T-helper 17 cell (primary cell): ENCODE measurements around the gene ROBO3. TPM values are rescaled to one million over a fixed set of nuclear protein-coding genes. Genes with fewer than 3 reads are reported as not detected.

Experiments used
- ATAC-seq: fragments of 150-1000 bp; cut with Tn5 transposase; 2 replicates; pipeline ENCODE4 v1.10.0; 2021; ENCODE audit warnings: mild to moderate bottlenecking, moderate library complexity
- DNase-seq, 3 donors: peaks; one replicate each; pipeline versions ENCODE4 v3.0.0 to v3.0.0-alpha.2; 2020 to 2021
- H3K9me3 ChIP-seq: one replicate; pipeline ENCODE4 v1.7.0; 2013; ENCODE audit warnings: low read length, mild to moderate bottlenecking; ENCODE audit not compliant: control insufficient read depth, poor library complexity, severe bottlenecking
- H3K27ac Mint-ChIP-seq: one replicate; pipeline ENCODE4 v1.8.0; 2022; ENCODE audit warnings: mild to moderate bottlenecking, moderate library complexity, mixed read lengths
- H3K27me3 Mint-ChIP-seq: one replicate; pipeline ENCODE4 v1.8.0; 2022; ENCODE audit warnings: mixed read lengths
- H3K36me3 Mint-ChIP-seq: one replicate; pipeline ENCODE4 v1.8.0; 2022; ENCODE audit warnings: low read depth, mixed read lengths
- H3K4me1 Mint-ChIP-seq: one replicate; pipeline ENCODE4 v1.8.0; 2022; ENCODE audit warnings: mild to moderate bottlenecking, mixed read lengths
- H3K4me3 Mint-ChIP-seq: one replicate; pipeline ENCODE4 v1.8.0; 2022; ENCODE audit warnings: mild to moderate bottlenecking, moderate library complexity, mixed read lengths
- total RNA-seq, 4 donors: library from RNA in 2 of 4; stranded (reverse) in 2 of 4; gene quantifications; one replicate each; pipeline ENCODE4 v1.2.3 and lab custom pipeline; 2022 to 2026

ROBO3 gene
- total RNA-seq, 2 donors from 2014 or later: 17.5 to 18.0 TPM

GRCh38 chr11:124915541-124916369 lies 50.5 kb downstream of the ROBO3 start:
- Mint-ChIP-seq H3K27ac (no peak overlapping the region), H3K4me1 (peaks cover 2% of the 10 kb centered on the region), H3K4me3 (no peak overlapping the region), H3K36me3 (peaks cover 3% of the 10 kb centered on the region), H3K27me3 (peaks cover 6% of the 10 kb centered on the region)
- no peaks in the 10 kb centered on the region for H3K9me3 ChIP-seq
- ATAC-seq: no peak
- DNase-seq: no peak

GRCh38 chr11:124916370-124916710 lies 51.1 kb downstream of the ROBO3 start:
- no peak overlapping the region for H3K4me3 Mint-ChIP-seq
- H3K36me3 Mint-ChIP-seq: peaks cover 3% of the 10 kb centered on the region
- DNase-seq (no peak), ATAC-seq (no peak)
- H3K9me3 ChIP-seq: no peaks in the 10 kb centered on the region
- no peak overlapping the region for H3K27ac Mint-ChIP-seq
- peaks cover 2% of the 10 kb centered on the region for H3K4me1 Mint-ChIP-seq
- peaks cover 6% of the 10 kb centered on the region for H3K27me3 Mint-ChIP-seq

GRCh38 chr11:124917115-124917637 lies 51.9 kb downstream of the ROBO3 start:
- Mint-ChIP-seq H3K36me3 (peaks cover 3% of the 10 kb centered on the region), H3K27me3 (peaks cover 6% of the 10 kb centered on the region), H3K27ac (no peak overlapping the region), H3K4me3 (no peak overlapping the region), H3K4me1 (peaks cover 2% of the 10 kb centered on the region)
- no peaks in the 10 kb centered on the region for H3K9me3 ChIP-seq
- ATAC-seq (no peak), DNase-seq (no peak)

GRCh38 chr11:124918950-124919349 lies 53.7 kb downstream of the ROBO3 start, which contains the start of gene HEPN1:
Gene HEPN1 (plus strand): TSS chr11:124919250.
- Mint-ChIP-seq H3K4me3 (peak within 1 kb of the TSS; percentile 66), H3K27ac (peak within 1 kb of the TSS; percentile 1), H3K4me1 (peaks cover 10% of the 10 kb centered on the region), H3K27me3 (peaks cover 16% of the 10 kb centered on the region), H3K36me3 (peaks cover 6% of the 10 kb centered on the region)
- no peak for ATAC-seq
- no peak for DNase-seq
- no peaks in the 10 kb centered on the region for H3K9me3 ChIP-seq

- no peak overlapping the region for H3K4me3 Mint-ChIP-seq
- peaks cover 17% of the 10 kb centered on the region for H3K27me3 Mint-ChIP-seq
- peaks cover 6% of the 10 kb centered on the region for H3K36me3 Mint-ChIP-seq
- no peak overlapping the region for H3K27ac Mint-ChIP-seq
- ATAC-seq (no peak), DNase-seq (no peak)
- H3K9me3 ChIP-seq: no peaks in the 10 kb centered on the region
- H3K4me1 Mint-ChIP-seq: peaks cover 10% of the 10 kb centered on the region
These were observed 54.7 kb downstream of the ROBO3 start for GRCh38 chr11:124919898-124920297.

GRCh38 chr11:124920356-124920755 lies 55.1 kb downstream of the ROBO3 start:
- Mint-ChIP-seq H3K4me1 (peaks cover 7% of the 10 kb centered on the region), H3K27me3 (peaks cover 22% of the 10 kb centered on the region), H3K4me3 (no peak overlapping the region), H3K36me3 (peaks cover 9% of the 10 kb centered on the region), H3K27ac (no peak overlapping the region)
- ATAC-seq (no peak), DNase-seq (no peak)
- H3K9me3 ChIP-seq: no peaks in the 10 kb centered on the region

DNA sequence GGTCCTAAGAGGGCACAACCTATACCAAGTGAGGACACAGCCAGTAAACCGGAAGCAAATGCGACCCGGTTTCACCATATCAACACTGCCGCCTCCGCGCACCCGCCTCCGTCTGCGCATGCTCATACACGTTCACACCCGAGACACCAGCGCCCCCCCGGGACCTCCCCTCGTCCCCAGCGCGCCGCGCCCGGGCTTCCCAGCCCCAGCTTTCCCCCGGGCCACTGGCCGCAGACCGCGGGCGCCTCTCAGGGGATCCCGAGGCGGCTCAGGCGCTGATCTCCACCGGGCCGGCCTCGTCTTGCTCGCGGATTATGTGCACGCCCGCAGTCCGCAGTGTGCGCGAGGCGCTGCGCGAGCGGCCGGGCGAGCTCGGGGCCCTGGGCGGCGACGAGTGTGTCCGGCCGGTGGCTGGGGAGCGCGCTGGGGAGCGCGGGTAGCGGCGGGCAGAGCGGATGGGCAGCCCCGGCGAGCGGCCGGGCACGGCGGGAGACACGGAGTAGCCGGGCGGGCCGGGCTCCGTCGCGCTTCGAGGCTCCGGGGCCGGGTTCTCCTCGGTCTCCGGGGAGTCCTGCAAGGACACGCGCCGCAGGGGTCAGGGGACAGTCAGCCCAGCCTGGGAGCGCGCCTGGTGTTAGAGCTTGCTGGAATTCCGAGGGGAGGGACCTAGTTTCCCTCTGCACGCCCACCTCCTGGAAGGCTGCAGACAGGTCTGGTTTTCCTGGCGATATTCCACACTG lies 55.8 kb downstream of the ROBO3 start:
- H3K36me3 Mint-ChIP-seq: peaks cover 7% of the 10 kb centered on the region
- H3K27me3 Mint-ChIP-seq: peaks cover 24% of the 10 kb centered on the region
- DNase-seq (peak; percentile 29 to 41 (median 30)), ATAC-seq (peak; percentile 78)
- no peaks in the 10 kb centered on the region for H3K9me3 ChIP-seq
- no peak overlapping the region for H3K27ac Mint-ChIP-seq
- peaks cover 7% of the 10 kb centered on the region for H3K4me1 Mint-ChIP-seq
- H3K4me3 Mint-ChIP-seq: peak overlapping the region; percentile 64

DNA sequence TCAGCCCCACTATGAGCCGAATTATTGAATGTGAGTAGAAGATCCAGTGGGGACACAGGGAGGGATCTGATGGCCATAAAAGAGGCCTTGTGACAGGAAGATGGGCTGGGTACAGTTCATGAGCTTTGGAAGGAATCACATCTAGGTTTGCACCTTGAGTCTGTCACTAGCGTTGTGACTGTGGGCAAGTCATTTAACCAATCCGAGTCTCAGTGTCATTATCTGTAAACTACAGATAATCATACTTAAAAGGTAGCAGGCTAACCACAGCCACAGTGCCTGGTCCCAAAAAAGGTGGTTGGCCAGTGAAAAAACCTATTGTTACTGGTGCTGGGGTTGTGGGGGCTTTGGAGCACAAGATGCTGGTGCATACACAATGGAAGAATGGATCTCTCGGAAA lies 57.6 kb downstream of the ROBO3 start:
- no peak overlapping the region for H3K27ac Mint-ChIP-seq
- H3K27me3 Mint-ChIP-seq: peaks cover 24% of the 10 kb centered on the region
- H3K4me3 Mint-ChIP-seq: no peak overlapping the region
- no peaks in the 10 kb centered on the region for H3K9me3 ChIP-seq
- peaks cover 7% of the 10 kb centered on the region for H3K36me3 Mint-ChIP-seq
- no peak for ATAC-seq
- DNase-seq: no peak
- H3K4me1 Mint-ChIP-seq: peaks cover 7% of the 10 kb centered on the region

- peaks cover 24% of the 10 kb centered on the region for H3K27me3 Mint-ChIP-seq
- H3K36me3 Mint-ChIP-seq: peaks cover 7% of the 10 kb centered on the region
- no peaks in the 10 kb centered on the region for H3K9me3 ChIP-seq
- peaks cover 7% of the 10 kb centered on the region for H3K4me1 Mint-ChIP-seq
- H3K4me3 Mint-ChIP-seq: no peak overlapping the region
- ATAC-seq (peak; percentile 32), DNase-seq (no peak)
- no peak overlapping the region for H3K27ac Mint-ChIP-seq
These were observed 58.1 kb downstream of the ROBO3 start for GRCh38 chr11:124923296-124923695.

DNA sequence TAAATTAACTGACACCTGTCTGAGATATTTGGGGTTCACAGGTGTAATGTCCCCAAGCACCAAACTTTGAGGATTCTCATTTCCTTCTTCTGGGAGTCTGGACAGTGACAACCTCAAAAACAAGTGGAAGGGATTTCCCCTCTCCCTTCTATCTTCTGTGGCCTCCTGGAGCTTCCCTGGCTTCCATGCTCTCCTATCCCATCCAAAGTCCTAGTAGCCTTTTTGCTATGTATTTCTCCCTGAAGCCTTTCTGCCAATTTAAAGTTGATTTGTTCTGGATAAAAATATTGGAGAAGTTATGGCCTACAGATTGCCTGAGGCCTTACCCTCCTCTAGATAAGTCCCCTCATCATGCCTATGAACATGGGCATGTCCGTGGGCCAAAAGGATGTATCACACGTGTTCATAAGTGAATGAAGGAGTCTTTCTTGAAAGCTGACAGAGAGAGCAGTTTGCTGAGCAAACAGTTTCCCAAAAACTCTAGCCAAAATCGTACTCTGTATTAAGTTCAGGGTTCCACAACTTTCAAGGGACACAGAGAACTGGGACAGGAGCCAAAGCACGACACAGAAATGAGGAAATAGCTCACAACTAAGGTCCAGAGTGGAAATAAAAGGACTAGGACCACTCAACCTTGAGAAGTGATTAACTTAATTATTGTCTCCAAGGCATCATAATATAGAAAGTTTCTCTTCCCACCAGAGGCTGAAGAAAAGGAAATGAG lies 63.9 kb downstream of the ROBO3 start:
- Mint-ChIP-seq H3K4me1 (peaks cover 5% of the 10 kb centered on the region), H3K36me3 (peaks cover 4% of the 10 kb centered on the region), H3K4me3 (no peak overlapping the region), H3K27ac (no peak overlapping the region), H3K27me3 (peaks cover 12% of the 10 kb centered on the region)
- ATAC-seq (no peak), DNase-seq (no peak)
- no peaks in the 10 kb centered on the region for H3K9me3 ChIP-seq

GRCh38 chr11:124930799-124931198 lies 65.6 kb downstream of the ROBO3 start:
- Mint-ChIP-seq H3K36me3 (no peaks in the 10 kb centered on the region), H3K27me3 (peaks cover 7% of the 10 kb centered on the region), H3K4me3 (no peak overlapping the region), H3K4me1 (peaks cover 5% of the 10 kb centered on the region), H3K27ac (no peak overlapping the region)
- no peak for ATAC-seq
- H3K9me3 ChIP-seq: no peaks in the 10 kb centered on the region
- no peak for DNase-seq
